ENCODE data around the gene HTR1B.

The HTR1B gene

DNA sequence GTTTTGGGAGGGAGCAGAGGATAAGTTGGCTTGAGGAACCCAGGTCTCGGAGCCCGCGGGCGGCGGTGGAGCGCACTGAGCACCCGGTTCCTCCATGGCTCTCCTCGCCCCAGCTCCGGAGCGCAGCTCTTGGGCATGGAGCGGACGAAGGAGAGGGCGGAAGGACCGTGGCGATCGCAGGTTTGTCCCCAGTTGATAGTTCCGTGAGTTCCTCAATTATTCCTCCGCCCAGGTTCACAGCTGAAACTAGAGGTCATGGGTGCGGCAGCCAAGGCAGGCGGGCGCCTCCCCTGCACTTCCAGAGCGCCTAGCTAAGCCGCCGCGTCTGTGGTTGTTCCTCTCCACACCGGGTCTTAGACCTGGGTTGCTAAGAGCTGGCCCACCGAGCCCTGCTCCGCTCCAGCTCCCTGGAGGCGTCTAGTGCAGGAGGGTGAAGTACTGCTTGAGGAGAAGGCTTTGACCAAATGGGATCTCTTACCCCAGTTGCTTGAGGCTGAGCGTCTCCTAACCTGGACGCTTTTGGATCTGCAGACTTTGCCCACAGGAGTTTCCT is at the start of gene HTR1B:
Gene HTR1B, minus strand, starts transcription at position 184 of the 553 bp plus-strand sequence. Its CDS starts 88 bp downstream, at position 96.
- DNase-seq: peak; percentile 85

DNA sequence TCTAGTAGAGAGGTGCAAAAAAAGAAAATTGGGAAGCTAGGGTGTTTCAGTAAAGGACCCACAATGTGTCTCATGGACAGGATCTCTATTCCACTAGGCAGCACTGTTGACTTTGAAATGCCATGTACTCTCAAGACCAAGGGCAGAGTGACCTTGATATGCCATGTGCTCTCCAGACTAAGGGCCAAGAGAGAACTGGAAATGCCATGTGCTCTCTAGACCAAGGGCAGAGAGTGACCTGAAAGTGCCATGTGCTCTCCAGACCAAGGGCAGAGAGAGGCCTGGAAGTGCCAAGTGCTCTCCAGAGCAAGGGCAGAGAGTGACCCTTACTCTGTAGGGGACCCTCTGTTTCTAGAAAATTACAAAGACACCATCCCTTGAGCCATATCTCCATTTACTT is 49.3 kb upstream of the HTR1B start:
- no peak for DNase-seq

GRCh38 chr6:77511860-77512259 is 48.6 kb upstream of the HTR1B start:
- DNase-seq: no peak

DNA sequence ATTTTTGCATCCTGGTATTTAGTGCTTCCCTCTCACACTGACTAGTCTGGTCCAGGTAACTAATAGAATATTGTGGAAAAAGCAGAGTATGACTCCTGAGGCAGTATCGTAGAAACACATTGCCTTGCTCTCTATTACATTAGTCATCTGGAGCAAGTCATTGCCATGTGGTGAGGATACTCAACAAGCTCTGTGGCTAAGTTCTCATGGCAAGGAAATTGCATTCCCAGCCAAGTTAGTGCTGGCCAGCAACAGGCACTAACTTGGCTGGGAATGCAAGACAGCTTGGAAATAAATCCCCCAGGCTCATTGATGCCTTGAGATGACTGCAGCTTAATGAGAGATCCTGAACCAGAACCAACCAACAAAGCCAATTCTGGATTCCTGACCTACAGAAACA is 39.7 kb upstream of the HTR1B start:
- no peak for DNase-seq

- DNase-seq: no peak
Measured at GRCh38 chr6:77492530-77492929, 29.2 kb upstream of the HTR1B start.

DNA sequence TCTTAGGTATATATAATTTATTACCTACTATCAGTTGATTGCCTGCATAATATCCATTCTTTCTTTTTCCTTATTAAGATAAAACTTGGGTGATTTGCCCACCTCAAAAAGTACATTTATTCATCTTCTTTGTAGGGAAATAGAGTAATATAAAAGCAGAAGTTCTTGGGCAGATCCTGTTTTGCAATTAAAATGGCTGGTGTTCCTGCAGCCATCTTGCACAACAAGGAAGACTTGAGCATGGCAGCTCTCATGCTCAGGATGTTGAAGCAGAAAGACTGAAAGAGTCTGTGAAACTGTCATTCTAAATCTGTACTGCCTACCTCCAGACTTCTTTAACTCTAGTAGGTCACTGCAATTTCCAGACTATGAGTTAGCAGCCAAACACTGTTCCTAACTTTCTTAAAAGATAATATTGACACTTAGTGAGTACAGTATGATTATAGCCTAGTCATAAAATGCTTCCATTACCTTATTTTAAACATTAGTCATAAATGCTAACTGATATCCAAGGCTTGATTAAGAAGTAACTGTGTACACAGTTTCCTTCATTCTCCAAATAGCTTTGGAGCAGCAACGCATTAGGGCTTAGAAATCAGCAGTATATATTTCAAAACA is 24.6 kb upstream of the HTR1B start:
- no peak for DNase-seq

DNA sequence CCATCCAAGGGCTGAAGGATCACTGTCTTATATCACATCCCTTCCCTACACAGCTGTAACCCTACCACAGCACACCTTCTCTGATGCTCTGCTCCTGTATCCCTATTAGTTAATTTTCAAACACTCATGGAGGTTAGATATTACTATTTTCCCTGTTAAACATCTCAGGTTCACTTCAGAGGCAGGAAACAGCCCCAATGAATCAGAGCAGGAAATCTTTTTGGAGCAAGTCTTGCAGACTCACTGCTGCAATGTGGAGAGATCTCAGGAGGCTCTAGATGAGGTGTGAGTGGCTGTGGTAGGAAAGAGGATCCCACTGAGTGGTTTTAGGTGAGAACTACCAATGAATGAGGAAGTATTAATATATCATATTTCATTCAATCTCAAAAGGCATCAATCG is 19.7 kb upstream of the HTR1B start:
- DNase-seq: no peak

GRCh38 chr6:77474973-77475372 is 11.7 kb upstream of the HTR1B start:
- no peak for DNase-seq

GRCh38 chr6:77474286-77474956 is 11.1 kb upstream of the HTR1B start:
- no peak for DNase-seq

GRCh38 chr6:77470983-77471382 is 7.7 kb upstream of the HTR1B start:
- no peak for DNase-seq

DNA sequence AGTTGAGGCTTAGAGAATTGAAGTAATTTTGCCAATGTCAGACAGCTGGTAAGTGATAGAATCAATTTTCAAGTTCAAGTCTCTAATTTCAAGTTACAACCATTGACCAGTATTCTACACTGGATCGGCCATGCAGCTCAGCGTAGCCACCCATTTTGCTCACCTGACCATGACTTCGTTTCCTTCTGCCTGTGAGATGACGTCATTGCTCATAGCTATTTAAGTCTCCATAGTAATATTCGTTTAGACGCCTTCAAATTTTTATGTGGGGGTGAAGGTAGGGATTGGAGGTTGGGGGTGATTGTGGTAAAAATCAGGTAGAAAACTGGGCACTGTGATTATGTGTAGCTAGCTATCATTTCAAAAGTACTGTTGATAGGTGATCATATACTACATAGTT is 5.6 kb upstream of the HTR1B start:
- no peak for DNase-seq

DNA sequence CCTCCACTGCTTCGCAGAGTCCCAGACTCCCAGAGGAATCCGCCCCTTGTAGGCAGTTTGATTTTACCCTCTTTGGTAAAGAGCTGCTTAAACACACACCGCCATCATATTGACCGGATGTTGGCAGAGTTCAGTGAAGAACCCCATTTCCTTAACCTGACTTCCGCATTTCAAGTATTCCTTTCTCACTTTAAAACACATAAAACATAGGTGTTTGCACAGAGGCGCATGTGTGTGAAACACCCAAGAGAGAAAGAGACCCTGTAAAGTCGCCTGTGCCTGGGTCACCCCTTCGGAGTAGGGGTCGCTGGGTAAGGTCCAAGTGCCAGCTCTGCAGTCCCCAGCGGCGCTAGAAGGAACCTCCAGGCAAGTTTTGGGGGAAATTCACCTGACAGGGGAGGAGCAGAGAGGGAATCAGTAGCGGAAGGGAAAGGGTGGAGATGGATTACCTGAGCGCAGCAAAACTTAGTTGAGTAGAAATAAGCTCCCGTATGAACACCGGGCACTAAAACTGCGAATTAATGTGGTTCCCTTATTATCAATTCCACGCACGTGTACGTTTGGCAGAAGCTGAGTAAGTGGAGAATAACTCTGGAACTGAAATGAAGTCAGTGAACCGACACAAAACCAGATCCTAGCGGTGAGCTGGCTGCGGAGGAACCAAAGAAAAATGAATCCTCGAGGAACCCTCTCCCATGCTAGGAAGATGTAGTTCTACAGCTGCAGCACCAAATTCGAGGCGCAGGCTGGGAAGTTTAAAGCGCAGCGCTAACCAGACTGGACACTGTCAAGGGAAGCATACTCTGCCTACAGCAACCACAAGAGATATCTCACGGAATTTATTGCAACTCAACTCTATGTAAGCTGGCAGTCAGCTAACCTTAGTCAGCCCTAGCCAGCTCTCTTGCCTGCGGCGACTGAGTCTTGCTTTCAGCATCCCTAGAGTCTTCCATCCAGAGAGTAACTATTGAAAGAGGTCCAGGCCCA is 3.5 kb upstream of the HTR1B start:
- DNase-seq: peak; percentile 71

DNA sequence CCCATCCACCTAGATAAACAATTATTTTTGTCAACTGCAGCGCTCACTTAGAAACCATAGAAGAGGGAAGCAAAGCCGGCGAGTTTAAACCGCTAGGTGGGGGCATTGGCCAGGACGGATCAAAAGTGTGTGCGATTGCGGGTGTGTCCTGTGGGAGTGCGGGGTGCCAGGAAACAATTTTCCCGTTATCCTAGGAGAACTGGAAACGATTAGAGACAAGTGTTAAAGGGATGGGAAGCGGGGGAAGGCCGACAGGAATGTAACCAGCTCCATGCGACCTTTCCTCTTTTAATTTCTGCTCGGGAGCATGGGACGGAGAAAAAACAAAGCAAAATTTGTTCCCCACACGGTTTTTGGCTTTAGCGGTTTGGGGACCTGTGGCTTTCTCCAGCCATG is 2.8 kb upstream of the HTR1B start:
- peak; percentile 89 for DNase-seq

DNA sequence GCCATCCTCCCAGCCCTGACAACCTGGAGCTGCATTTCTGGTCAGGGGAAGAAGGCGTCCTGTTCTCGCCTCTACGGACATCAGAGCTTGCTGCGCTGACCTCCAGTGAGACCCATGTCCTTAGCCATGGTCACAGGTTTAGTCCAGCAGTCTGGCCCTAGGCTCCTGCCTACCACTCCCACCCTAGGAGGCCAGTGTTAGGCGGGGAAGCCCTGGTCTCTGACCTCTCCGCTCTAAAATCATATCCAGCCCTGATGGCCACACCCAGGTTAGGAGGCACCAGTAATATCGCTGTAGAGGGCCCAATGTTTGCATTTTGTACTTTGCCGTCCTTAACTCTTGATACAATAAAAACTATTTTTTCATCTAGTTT is 1.2 kb upstream of the HTR1B start:
- DNase-seq: no peak

DNA sequence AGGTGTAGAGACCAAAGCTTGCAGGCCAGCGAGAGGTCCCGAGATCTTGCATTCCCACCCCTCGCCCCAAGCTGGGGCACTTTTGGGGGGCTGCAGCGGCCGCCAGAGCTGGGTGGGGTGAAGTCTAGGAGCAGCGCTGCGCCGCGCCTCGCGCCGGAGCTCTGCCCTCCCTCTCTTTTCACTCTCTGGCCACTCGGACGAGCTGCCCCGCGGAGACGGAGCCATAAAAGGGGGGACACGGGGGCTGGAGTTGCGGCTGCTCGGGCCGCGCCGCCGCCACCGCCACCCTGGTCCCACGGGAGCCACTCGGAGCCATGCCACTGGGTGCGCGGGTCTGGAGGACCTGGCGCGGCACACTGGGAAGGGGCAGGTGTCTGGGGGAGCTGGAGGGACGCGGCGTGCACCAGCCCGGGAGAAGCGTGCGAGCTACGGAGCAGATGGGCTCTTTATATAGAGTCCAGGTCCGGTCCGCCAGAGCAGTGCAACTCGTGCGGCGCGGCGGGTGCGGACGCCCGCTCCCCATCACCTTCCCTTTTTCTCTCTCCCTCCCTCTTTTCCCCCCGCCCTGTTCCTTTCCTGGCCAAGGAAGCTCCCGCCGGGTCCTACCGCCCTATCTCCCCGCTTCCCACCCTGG is 687 bp upstream of the HTR1B start:
- peak; percentile 87 for DNase-seq

GRCh38 chr6:77462359-77463307 is 658 bp downstream of the HTR1B start:
- DNase-seq: peak; percentile 67

GRCh38 chr6:77461796-77462195 is 1.5 kb downstream of the HTR1B start:
- DNase-seq: peak; percentile 20

- no peak for DNase-seq
Measured at GRCh38 chr6:77458421-77458820, 4.9 kb downstream of the HTR1B start.

DNA sequence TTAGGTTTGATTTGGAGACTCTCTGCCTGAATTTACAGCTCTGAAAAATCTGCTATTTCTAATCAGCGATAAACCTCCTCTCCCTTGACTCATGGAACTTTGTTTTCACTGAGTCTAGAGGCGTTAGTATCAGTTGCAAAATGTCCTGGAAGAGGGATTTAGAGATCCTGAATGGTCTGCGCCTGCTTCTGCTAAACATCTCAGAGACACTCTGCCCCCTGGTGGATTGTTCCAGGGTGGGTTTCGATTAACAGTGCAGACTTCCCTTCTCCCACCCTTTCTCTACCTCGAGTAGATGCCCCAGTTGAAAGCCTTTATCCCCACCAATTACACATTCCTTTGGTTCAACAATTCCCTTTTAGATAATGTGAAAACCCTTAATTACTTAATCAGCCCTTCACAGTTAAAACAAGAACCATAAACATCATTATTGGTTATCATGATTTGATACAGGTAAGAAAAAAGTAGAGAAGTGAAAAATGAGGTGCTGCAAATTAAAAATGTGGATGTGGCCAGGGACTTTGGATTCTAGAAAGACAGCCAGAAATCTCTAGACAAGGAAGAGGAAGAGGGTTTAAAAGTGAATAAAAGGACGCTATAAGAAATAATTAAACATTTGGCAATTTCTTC is 5.5 kb downstream of the HTR1B start:
- peak; percentile 77 for DNase-seq

DNA sequence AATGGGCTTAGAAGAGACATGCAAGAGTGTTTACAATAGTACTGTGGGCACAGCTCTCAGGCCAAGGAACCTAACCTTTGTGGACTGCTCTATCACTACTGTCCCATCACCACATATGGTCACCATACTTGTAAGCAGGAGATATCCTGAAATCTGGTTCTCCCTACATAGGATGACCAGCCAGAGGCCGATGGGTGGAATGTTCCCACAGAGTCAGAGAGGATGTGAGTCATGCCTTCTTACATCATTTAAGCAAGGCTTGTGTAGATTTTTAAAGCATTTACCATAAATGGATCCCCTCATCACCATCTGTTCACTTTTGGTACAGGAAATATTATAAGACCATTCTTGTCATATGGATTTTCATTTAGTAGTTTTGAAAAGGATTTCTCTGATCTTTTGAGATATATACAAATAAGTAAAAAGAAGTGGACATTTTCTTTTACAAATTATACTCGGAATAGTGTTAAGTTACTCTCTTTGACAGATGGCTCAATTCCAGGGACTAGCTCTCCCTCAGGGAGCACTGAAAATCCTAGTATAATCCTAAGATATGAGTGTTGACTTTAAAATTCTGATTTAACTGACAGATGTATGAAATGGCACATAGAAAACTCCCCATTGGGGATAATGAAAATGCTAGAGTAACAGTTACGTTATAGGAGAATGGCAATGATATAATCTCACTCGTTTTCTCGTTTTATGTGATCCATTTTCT is 6.6 kb downstream of the HTR1B start:
- DNase-seq: no peak

Data from retina (tissue), 1 donor.